Osteocyte (in vitro differentiated cells): ENCODE results near the gene CRYL1. TPM values are rescaled to one million over a fixed set of nuclear protein-coding genes. Genes with fewer than 3 reads are reported as not detected.
A peak's percentile ranks its signal among the peaks of the same experiment; 100 is the strongest.

Source experiments
- DNase-seq: peaks from one replicate; pipeline ENCODE4 v3.0.0; 2021; ENCODE audit warnings: mixed read lengths; ENCODE audit not compliant: unreplicated experiment; ENCODE audit errors: extremely low spot score
- H3K27ac Mint-ChIP-seq: one replicate; pipeline ENCODE4 v1.8.0; 2021; ENCODE audit warnings: mild to moderate bottlenecking, mixed read lengths; ENCODE audit not compliant: unreplicated experiment
- H3K27me3 Mint-ChIP-seq: one replicate; pipeline ENCODE4 v1.8.0; 2021; ENCODE audit warnings: mixed read lengths; ENCODE audit not compliant: unreplicated experiment
- H3K36me3 Mint-ChIP-seq: one replicate; pipeline ENCODE4 v1.8.0; 2021; ENCODE audit warnings: mixed read lengths; ENCODE audit not compliant: unreplicated experiment
- H3K4me1 Mint-ChIP-seq: one replicate; pipeline ENCODE4 v1.8.0; 2021; ENCODE audit warnings: mixed read lengths; ENCODE audit not compliant: unreplicated experiment
- H3K4me3 Mint-ChIP-seq: one replicate; pipeline ENCODE4 v1.8.0; 2021; ENCODE audit warnings: mild to moderate bottlenecking, moderate library complexity, mixed read lengths; ENCODE audit not compliant: unreplicated experiment
- H3K9me3 Mint-ChIP-seq: one replicate; pipeline ENCODE4 v1.8.0; 2021; ENCODE audit warnings: mixed read lengths; ENCODE audit not compliant: unreplicated experiment
- total RNA-seq: library from RNA; stranded (reverse); gene quantifications from 2 replicates; pipeline ENCODE4 v1.2.1, GENCODE V29; 2021
- TF ChIP-seq, protein P1 (sequence below): fragments of 200-600 bp; sonication (generic); IDR thresholded peaks from 2 replicates; pipeline ENCODE4 v1.5.0; 2021; ENCODE audit warnings: antibody characterized with exemption, mild to moderate bottlenecking, moderate library complexity

CRYL1 gene
- total RNA-seq, 1 donor from 2014 or later = 22.5 TPM

DNA sequence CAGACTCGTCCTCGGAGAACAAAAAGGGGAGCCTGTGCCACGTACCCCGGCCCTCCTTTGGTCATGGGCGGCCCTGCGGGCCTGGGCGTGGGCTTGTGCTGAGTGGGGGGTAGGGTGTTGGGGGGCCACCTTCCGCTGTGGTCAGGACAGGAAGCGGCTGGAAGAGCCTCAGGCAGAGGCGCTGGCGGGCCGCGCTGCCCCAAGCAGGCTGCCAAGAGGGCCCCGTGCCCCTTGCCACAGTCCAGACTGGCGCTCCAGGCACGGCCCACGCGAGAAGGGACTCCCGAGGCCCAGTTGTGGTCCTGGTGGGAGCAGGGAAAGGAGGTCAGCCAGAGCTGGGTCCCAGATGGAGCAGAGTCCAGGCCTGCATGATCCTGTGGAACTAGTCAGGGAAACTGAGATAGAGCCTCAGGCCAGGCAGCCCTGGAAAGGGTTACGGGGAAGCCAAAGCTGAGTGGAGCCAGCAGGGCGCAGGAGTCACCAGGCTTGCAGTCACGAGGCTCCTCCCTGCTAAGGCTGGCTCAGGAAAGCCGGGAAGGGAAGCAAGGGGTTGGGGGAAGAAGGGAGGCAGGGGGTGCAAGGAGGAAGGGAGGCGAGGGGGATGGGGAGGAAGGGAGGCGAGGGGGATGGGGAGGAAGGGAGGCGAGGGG is 135.0 kb downstream of the CRYL1 start:
- H3K9me3 Mint-ChIP-seq = no peaks in the 10 kb centered on the region
- H3K4me1 Mint-ChIP-seq = no peaks in the 10 kb centered on the region
- H3K27me3 Mint-ChIP-seq = peaks cover 8% of the 10 kb centered on the region
- no peaks in the 10 kb centered on the region for H3K36me3 Mint-ChIP-seq
- H3K4me3 Mint-ChIP-seq = no peak overlapping the region
- H3K27ac Mint-ChIP-seq = no peak overlapping the region
- DNase-seq = peak; percentile 80
- TF ChIP-seq, protein P1, sequence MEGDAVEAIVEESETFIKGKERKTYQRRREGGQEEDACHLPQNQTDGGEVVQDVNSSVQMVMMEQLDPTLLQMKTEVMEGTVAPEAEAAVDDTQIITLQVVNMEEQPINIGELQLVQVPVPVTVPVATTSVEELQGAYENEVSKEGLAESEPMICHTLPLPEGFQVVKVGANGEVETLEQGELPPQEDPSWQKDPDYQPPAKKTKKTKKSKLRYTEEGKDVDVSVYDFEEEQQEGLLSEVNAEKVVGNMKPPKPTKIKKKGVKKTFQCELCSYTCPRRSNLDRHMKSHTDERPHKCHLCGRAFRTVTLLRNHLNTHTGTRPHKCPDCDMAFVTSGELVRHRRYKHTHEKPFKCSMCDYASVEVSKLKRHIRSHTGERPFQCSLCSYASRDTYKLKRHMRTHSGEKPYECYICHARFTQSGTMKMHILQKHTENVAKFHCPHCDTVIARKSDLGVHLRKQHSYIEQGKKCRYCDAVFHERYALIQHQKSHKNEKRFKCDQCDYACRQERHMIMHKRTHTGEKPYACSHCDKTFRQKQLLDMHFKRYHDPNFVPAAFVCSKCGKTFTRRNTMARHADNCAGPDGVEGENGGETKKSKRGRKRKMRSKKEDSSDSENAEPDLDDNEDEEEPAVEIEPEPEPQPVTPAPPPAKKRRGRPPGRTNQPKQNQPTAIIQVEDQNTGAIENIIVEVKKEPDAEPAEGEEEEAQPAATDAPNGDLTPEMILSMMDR = no peak

DNA sequence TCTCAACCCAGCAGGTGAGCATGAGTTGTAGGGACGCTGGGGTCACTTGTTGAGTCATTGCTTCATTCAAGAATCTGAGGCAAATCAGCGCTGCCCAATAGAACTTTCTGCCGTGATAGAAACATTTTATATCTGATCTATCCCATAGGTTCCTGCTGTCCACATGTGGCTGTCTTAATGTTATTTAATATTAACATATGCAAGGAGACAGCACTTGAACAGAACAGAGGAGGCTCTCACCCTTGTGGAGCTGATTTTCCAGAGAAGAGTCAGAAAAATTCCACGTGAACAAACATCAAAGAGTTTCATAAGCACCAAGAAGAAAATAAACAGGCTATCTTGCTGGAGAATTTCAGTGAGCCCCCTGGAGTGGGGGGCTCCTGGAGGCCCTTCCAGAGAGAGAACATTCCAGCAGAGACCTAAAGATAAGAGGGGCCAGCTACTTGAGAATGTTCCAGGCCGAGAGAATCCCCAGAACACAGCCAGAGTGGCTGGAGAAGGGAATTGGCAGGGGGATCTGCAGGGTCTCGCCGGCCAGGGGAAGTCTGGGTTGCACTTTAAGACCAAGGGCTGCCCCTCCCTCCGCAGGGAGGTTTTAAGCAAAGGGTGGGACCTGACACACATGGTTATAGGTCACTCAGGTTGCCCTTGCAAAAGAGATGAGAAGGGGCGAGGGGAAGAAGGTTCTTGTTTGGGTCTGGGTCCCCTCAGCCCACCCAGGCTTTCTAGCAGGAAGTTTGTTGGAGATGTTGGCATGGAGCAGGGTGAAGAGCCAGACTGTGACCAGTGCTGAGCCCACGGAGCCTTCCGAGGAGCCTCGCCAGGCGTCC is 135.7 kb downstream of the CRYL1 start:
- DNase-seq = peak; percentile 73
- no peak overlapping the region for H3K27ac Mint-ChIP-seq
- H3K4me1 Mint-ChIP-seq = no peaks in the 10 kb centered on the region
- TF ChIP-seq, protein P1 = no peak
- H3K4me3 Mint-ChIP-seq = no peak overlapping the region
- no peaks in the 10 kb centered on the region for H3K36me3 Mint-ChIP-seq
- H3K27me3 Mint-ChIP-seq = peaks cover 8% of the 10 kb centered on the region
- no peaks in the 10 kb centered on the region for H3K9me3 Mint-ChIP-seq

DNA sequence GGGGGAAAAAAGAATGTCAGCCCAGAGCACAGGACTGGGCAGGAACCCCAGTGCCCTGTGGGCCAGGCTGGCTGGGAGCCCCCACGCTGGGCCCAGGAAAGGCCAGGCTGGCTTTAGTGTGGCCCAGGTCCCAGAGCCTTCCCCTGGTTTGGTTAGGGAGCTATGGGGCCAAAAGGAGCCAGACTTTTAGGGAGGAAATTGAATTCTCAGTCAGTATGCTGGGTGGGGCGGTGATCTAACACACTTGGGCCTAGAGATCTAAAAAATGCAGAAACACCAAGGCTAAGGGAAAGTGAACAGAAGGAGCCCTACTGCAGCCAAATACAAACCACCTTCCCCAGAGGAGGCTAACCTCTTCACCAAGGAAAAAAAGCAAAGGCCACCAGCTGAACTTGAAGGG is 137.5 kb downstream of the CRYL1 start:
- H3K4me3 Mint-ChIP-seq = no peak overlapping the region
- peaks cover 18% of the 10 kb centered on the region for H3K27me3 Mint-ChIP-seq
- H3K27ac Mint-ChIP-seq = no peak overlapping the region
- peak; percentile 68 for DNase-seq
- H3K4me1 Mint-ChIP-seq = peaks cover 5% of the 10 kb centered on the region
- TF ChIP-seq, protein P1 = no peak
- no peaks in the 10 kb centered on the region for H3K9me3 Mint-ChIP-seq
- no peaks in the 10 kb centered on the region for H3K36me3 Mint-ChIP-seq

DNA sequence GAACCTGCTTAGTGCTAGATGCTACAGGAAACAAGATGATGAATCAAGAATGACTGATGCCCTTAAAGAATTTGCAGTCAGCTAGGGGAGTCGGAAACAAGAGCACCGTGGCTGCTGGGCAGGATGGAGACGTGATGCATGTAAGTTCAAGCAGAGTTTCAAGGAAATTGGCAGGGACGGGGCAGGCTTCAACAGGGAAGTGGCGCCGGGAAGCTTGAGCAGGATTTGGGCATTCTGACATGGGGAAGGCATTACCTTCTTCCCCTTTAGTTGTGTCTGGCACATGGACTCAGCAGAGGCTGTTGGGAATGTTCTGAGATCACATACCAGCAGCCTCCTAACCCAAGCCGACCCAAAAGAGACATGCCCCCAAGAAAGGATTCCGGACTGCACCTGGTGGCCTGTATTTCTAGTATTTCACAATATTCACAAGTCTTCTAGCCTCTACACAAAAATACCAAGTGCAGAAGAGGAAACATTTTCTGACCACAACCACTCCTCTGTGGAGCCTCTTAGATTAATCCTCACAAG is 138.2 kb downstream of the CRYL1 start:
- Mint-ChIP-seq H3K4me3 (no peak overlapping the region), H3K9me3 (no peaks in the 10 kb centered on the region), H3K36me3 (no peaks in the 10 kb centered on the region), H3K27ac (no peak overlapping the region), H3K4me1 (peaks cover 6% of the 10 kb centered on the region), H3K27me3 (peaks cover 20% of the 10 kb centered on the region)
- TF ChIP-seq, protein P1 = no peak
- peak; percentile 59 for DNase-seq

DNA sequence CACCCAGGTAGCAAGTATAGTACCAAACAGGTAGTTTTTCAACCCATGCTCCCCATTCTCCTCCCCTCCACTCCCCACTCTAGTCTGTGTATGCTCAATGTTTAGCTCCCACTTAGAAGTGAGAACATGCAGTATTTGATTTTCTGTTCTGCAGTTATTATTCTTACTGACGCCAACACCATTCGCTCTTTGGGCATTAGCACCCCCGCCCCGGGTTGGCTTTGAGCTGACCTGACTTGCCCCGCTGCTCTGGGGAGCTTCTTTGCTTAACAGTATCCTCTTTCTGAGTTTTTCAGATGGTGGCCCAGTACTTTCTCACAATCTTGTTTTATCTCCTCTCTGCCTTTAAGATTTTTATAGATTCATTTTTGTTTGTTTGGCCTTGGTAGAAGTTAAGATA is 138.7 kb downstream of the CRYL1 start:
- Mint-ChIP-seq H3K27ac (no peak overlapping the region), H3K9me3 (no peaks in the 10 kb centered on the region), H3K4me3 (no peak overlapping the region), H3K27me3 (peaks cover 25% of the 10 kb centered on the region), H3K4me1 (peaks cover 6% of the 10 kb centered on the region), H3K36me3 (no peaks in the 10 kb centered on the region)
- TF ChIP-seq, protein P1 = no peak
- DNase-seq = peak; percentile 72
